Esophagus mucosa (tissue), 1 donor: Measurements from ENCODE around the gene FXN. TPM values are rescaled to one million over a fixed set of nuclear protein-coding genes. Genes with fewer than 3 reads are reported as not detected.
"Not testable (repeated sequence)": the region's sequence is repeated elsewhere in the genome, so short reads cannot be mapped to it uniquely, and the experiment has no call there.

Experiments used
- ATAC-seq: fragments of 200-7000 bp; cut with Tn5 transposase; one replicate; pipeline ENCODE4 v1.9.1; 2020
- total RNA-seq: library from RNA; stranded (reverse); gene quantifications from one replicate; pipeline ENCODE4 v1.2.4, GENCODE V29; 2023
- donor health status: DM: yes; HTN: yes; CAD: no.

FXN gene
- total RNA-seq, 1 donor from 2014 or later: 7.8 TPM

DNA sequence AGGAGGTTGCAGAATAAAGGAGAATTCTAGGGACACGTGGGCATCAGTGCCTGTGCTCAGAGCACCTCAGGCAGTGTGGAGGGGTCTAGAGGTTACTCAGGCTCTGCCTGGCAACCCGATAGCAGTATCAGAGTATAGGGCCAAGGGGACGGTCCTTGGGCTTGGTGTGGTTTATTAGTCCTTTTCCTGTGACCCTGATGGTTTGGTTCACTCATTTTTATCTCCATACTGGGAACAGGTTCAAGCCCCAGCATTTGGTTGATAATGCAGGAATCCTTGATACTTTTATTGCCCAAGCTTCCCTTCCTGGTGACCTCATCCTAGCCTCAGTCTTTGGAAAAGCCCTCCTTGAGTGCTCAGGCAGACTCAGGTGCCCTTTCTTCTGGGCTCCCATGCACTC is 35.5 kb downstream of the FXN start:
- ATAC-seq: no peak

DNA sequence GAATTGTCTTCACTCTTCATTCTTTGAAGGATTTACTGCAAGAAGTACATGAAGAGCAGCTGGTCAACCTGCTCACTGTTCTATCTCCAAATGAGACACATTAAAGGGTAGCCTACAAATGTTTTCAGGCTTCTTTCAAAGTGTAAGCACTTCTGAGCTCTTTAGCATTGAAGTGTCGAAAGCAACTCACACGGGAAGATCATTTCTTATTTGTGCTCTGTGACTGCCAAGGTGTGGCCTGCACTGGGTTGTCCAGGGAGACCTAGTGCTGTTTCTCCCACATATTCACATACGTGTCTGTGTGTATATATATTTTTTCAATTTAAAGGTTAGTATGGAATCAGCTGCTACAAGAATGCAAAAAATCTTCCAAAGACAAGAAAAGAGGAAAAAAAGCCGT is 37.6 kb downstream of the FXN start:
- no peak for ATAC-seq

DNA sequence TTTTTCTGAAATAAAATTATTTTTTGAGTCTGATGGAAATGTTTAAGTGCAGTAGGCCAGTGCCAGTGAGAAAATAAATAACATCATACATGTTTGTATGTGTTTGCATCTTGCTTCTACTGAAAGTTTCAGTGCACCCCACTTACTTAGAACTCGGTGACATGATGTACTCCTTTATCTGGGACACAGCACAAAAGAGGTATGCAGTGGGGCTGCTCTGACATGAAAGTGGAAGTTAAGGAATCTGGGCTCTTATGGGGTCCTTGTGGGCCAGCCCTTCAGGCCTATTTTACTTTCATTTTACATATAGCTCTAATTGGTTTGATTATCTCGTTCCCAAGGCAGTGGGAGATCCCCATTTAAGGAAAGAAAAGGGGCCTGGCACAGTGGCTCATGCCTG is 39.2 kb downstream of the FXN start:
- no peak for ATAC-seq

DNA sequence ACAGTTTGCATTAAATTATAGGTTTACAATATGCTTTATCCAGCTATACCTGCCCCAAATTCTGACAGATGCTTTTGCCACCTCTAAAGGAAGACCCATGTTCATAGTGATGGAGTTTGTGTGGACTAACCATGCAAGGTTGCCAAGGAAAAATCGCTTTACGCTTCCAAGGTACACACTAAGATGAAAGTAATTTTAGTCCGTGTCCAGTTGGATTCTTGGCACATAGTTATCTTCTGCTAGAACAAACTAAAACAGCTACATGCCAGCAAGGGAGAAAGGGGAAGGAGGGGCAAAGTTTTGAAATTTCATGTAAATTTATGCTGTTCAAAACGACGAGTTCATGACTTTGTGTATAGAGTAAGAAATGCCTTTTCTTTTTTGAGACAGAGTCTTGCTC is 41.0 kb downstream of the FXN start:
- no peak for ATAC-seq

DNA sequence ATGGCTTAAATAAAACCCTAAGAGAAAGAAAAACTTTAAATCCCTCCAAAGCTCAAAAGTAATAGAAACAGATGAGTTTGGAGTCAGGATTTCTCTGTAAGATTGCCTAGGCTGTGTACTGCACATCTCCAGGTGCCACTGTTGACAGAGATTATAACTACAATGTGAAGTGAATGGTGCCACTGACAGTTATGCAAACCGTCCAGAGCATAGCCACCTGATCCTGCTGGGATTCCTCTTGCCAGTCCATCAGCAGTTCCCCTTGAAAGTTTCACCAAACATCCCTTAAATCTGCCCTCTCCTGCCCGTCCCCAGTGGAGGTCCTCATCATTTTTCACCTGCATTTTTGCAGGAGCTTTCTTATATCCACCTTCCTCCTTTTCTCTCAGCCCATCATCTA is 42.5 kb downstream of the FXN start:
- ATAC-seq: no peak

DNA sequence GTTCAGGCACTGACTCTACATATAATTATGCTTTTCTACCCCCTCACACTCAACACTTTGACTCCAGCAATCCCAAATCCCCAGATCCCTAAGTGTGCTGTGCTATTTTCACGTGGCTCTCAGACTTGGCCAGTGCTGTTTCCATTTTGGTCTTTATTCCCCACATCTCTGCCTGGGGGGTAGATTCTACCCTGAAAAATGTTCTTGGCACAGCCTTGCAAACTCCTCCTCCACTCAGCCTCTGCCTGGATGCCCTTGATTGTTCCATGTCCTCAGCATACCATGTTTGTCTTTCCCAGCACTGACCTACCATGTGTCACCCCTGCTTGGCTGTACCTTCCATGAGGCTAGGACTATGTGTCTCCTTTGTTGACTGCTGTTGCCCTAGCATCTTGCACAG is 43.0 kb downstream of the FXN start:
- ATAC-seq: peak; percentile 38

DNA sequence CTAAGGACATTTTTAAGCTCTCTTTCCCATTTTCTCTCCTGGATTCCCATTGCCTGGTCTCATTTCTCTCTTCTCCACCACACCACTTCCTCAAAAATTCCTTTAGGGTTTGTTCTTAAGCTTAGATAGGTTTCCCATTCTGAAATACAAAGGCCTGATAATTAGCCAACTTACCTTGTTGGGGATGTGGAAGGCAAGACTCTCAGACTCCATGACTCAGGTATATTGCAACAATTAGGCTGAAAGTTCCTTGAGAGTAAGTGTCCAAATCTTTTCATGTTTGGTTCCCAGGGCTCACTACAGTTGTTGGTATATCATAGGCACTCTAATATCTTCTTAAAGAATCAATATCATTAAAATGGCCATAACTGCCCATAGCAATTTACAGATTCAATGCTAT is 43.6 kb downstream of the FXN start:
- peak; percentile 64 for ATAC-seq

DNA sequence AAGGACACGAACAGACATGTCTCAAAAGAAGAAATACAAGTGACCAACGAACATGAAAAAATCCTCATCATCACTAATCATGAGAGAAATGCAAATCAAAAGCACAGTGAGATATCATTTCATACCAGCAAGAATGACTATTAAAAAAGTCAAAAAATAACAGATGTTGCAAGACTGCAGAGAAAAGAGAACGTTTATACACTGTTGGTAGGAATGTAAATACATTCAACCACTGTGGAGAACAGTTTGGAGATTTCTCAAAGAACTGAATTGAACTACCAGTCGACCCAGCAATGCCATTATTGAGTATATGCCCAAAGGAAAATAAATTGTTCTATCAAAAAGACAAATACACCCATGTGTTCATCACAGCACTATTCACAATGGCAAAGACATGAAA is 45.7 kb downstream of the FXN start:
- no peak for ATAC-seq

DNA sequence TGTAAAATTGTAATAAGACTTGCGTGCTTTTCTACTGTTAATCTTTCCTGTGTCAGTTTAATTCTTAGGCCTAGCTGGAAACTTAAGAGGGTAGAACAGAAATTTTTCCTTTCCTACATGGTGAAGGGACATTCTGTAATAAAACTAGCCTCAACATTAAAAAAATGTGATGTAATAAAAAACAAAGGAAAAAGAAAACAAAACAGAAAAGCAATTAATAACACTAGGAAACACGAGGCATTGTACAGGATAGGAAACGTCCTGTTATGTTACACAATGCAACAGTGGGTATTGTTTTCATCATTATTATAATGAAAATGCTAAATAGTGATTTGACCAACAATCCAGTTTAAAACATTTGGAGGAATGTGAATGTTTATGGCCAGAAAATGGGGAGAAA is 47.8 kb downstream of the FXN start:
- no peak for ATAC-seq

DNA sequence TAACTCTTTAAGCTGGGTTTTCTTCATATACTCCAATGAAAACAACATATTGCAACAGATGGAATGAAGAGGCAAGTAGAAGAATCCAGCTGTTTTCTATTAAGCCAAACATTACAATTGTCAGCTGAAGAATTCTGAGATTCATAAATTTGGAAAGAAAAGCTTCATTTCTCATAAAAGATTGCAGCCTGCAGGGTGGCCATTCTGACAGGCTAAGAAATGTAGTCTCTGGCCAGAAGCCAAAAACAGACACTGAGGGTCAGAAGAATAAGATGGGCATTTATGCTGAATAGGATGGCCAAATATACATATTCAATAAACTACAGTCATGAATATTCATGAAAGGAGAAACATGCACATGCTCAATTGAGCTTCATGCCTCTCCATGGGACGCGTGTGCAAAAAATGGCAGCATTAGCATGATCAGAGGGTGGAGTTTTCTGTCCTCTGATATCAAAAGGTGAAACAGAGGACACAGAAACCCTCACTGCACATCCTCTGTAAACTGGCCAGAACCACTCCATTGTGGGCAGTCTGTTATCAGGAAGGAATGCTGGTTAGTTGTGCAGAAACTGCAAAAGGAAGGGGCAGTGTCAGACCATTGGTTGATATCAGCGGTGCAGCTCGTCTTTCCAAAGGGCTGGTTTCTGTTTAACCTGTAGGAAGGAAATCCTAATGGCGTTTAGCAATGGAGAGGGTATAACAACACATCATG is 50.2 kb downstream of the FXN start:
- no peak for ATAC-seq

DNA sequence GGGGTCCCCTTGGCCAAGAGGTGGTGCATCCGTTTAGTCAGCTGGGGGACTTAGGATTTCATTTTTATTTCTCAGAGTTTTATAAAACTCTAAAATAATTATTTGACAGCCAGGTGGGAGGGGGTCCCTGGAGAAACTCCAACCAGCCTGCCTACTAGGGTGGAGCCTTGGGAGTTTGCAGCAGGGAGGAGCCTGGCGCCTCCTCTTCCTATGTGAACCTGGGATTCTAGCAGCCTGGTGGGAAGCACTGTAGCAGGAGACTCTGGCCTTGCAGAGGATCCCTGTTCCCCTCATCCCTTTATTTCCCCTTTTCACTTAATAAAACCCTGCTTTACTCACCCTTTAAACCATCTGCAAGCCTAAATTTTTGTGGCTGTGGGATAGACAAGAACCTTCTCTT is 50.8 kb downstream of the FXN start:
- ATAC-seq: no peak

DNA sequence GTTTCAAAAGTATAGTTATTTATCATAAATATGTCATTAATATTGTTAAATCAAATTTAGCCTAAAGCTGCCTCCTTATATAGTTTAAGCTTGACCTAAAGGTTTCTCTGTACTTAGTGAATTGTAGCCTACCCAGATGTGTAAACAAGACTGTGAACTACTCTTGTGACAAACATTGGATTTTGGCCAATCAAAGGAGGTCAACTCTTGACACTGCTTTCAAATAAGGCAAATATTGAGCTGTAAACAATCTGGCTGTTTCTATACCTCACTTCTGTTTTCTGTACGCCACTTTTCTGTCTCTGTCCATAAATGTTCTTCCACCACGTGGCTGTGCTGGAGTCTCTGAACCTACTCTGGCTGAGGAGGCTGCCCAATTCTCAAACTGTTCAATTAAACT is 51.2 kb downstream of the FXN start:
- ATAC-seq: no peak

DNA sequence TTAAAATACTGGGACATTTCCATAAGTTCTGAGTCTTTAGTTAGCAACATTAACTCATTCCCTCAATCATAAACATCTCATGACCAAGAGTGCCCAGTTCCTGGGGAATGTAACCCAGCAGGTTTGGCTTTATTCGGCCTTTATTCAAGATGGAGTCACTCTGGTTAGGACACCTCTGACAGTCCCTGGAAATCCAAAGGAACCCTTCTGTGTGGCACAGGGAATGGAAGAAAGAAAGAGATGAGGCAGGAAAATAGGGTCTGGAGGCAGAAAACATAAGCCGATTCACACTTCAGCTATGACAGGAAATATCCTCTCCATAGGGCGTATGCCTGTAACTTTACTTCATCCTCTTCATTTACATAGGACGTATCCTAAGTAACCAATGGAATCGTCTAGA is 53.5 kb downstream of the FXN start:
- no peak for ATAC-seq

DNA sequence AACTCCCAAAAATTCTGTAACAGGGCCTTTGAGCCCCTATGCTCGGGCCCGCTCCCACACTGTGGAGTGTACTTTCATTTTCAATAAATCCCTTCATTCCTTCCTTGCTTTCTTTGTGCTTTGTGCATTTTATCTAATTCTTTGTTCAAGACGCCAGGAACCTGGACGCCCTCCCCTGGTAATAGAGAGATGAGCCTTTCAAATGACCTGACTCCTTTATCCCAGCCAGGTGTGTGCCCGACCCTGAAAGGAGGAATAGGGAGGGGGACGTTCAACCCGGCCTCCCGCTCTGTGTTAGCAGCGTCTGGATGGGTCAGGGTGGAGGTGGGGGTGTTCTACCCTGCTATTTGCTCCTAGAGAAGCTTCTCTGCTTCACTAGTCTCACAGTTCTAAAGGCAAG is 53.9 kb downstream of the FXN start:
- no peak for ATAC-seq

DNA sequence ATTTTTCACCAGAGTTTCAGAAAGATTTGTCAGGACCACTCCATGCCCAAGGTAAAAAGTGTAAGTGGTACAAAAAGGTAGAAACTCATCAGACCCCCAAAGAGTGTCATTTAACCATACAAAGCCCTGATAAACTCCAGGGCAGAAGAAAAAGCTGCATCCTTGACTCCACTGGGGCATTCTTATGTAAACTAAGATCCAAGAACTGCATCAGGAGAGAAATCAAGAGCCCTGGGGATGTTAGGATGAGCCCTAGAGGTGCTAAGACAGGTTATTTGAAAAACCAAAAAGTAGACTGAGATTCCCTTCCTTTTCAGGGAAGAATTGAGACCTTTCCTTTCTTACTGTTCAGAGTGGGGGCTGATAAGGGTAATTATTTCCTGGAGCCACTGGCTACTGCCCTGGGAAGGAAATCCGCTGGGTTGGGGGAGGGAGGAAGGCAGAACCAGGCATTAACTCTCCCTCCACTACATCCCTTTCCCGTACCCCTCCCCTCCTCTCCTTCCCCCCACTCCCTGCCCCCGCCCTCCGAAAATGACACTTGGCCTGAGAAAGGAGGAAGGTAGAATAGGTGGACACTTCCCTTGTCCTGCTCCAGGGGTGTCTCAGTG is 54.7 kb downstream of the FXN start:
- ATAC-seq: no peak

DNA sequence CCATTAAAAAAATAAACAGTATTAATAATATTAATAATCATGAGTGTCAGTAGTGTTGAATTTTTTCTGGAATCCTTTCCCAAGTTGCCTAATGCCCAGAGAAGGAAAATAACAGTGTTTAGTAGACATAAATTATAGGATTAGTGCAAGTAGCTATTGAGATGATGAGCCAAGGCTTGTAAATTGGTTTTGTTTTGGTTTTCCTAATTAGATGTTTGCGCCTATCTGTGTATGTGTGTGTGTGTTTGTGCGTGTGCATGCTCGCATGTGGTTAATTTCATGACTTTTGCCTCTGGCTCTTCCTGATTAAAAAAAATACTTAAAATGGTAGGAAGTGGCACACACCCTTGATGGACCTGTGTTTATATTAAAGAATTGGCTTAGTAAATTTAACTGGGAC is 55.4 kb downstream of the FXN start:
- no peak for ATAC-seq

DNA sequence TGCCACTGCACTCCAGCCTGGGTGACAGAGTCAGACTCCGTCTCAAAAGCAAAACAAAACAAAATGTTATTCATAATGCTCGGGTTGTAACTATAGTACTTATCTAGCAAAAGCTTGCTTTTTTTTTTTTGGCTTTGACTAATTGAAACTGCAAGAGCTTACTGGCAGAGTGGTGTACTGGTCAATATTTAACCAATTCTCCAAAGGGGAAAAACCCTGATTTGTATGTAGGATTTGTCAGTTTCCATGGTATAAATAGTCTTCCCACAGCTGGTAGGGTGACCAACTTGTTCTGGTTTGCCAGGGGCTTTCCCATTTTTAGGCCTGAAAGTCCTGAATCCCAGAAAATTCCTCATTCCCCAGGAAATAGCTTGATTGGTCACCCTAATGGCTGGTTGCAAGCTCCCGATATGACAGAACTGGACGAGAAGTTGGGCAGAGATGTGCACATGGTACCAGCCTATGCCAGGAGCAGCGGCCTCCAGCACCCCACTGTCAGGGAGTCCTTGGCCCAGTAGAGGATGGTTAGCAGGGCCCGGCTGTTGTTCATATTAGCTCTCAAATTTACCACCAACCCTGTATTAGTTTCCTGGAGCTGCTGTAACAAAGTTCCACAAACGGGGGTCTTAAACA is 58.0 kb downstream of the FXN start:
- ATAC-seq: no peak

DNA sequence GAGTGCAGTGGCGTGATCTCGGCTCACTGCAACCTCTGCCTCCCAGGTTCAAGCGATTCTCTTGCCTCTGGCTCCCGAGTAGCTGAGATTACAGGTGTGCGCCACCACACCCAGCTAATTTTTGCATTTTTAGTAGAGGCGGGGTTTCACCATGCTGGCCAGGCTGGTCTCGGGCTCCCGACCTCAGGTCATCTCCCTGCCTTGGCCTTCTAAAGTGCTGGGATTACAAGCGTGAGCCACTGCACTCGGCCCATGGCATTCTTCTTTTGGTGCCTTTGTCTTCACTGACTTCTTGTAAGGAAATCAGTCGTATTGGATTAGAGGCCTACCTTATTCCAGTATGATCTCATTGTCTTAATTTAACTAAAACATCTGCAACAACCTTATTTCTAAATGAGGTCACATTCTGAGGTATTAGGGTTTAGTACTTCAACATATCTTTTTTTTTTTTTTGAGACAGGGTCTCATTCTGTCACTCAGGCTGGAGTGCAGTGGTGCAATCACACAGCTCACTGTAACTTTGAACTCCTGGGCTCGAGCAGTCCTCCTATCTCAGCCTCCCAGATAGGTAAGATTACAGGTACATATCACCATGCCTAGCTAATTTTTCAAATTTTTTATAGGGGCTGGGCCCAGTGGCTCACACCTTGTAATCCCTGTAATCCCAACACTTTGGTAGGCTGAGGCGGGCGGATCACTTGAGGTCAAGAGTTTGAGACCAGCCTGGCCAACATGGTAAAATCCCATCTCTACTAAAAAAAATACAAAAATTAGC is 59.0 kb downstream of the FXN start:
- not testable (repeated sequence) for ATAC-seq

DNA sequence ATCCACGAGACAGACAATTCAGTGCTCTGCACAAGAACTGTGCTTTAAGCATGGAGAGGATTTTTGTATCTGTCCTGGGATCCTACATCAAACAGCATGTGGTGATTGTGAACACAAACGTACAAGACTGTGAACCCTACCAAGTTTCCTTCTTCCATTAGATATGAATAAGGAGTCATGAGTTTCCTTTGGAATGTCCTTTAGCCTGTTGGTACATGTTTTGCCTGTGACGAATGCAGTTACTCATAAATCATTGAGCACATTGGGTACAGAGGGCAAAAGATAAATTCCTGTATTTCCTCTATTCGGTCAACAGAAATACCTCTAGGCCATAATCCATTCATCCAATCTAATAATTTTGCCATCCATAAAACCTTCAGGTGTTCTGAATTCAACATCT is 61.5 kb downstream of the FXN start:
- ATAC-seq: peak; percentile 96

DNA sequence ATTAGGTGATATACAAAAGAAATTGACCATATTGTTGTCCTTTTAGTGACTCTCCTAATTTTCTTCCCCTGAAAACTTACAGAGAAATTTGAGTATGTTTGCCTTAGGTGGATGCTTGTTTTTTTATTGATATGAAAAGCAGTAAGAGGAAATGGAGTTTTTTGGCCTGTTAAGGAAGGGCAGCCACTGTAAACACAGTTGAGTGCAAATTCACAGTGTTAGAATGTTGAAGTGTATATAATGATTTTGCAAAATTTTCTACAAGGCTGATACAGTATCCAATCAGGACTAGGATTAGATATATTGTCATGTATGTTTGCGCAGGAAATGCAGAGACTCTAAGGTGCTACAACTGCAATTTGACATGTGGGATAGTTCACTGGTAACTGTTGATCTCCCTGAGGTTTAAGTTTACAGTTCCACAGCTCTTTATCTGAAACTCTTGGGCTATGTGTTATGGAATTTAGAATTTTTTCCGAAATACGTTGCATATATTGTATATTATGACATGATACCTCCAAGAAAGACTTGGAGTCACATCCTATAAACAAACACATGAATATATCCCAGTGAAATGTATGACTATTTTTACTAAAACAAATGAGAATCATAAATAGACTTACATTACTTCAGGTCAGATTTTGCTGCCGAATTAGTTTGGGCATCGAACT is 62.5 kb downstream of the FXN start:
- ATAC-seq: no peak

DNA sequence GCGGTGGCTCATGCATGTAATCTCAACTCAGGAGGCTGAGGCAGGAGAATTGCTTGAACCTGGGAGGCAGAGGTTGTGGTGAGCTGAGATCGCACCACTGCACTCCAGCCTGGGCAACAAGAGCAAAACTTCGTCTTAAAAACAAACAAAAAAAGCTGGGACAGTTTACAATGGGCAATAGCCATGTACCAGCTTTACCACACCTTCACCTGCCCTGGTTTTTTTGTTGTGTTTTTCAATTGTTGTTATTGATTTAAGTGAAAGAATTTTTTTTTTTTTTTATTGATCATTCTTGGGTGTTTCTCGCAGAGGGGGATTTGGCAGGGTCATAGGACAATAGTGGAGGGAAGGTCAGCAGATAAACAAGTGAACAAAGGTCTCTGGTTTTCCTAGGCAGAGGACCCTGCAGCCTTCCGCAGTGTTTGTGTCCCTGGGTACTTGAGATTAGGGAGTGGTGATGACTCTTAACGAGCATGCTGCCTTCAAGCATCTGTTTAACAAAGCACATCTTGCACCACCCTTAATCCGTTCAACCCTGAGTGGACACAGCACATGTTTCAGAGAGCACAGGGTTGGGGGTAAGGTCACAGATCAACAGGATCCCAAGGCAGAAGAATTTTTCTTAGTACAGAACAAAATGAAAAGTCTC is 67.9 kb downstream of the FXN start:
- not testable (repeated sequence) for ATAC-seq

DNA sequence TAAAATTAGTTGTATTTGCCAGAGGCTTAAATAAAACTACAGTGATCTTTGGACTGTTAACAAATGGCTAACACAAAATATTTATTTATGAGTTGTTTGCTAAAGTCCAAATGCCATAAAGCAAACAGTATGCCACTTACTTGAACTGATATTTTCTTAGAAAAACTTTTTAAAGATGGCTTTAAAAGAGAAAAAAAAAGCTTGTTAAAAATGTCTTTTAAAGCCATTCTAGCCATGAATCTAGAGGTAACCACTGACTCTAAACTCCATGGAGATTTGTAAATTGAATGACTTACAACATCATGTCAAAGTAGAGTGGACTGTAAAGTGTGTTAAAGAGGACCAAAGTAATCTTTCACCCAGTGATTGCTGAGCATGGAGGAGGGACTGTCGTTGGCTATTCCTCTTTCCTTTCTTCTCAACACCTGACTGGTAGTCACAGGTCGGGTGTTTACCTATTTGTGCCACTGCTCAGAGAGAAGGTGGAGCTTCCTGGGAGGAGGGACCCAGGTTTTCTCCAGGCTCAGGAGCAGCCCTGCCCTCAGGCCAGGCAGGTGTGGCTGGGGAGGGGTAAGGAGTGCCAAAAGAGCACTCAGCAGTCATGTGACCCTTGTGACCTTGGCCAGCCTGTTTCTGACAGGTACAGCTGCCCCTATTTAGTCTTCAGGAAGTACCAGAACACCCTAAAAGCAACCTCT is 69.4 kb downstream of the FXN start:
- peak; percentile 100 for ATAC-seq
